HepG2 (cell line): ENCODE measurements around the gene TCF7L2. TPM values are rescaled to one million over a fixed set of nuclear protein-coding genes. Genes with fewer than 3 reads are reported as not detected.

Experiments
- ATAC-seq: fragments of 200-7000 bp; cut with Tn5 transposase; 3 replicates; pipeline ENCODE4 v1.9.1; 2020; ENCODE audit warnings: mild to moderate bottlenecking, moderate library complexity
- BruUV-seq: library from RNA; stranded (reverse); fragments of 400-500 nt; replicated peaks from 2 replicates; lab custom pipeline; 2021; lab: Mats Ljungman, UMichigan
- CTCF ChIA-PET: fragments of 300-600 bp; formaldehyde crosslinking; extraction: SDS; loops from one replicate; lab custom pipeline; 2021; ENCODE audit warnings: low total read pairs, inconsistent platforms, low intra/inter-chr PET ratio; lab: Yijun Ruan, JAX
- POLR2A ChIA-PET: fragments of 350-600 bp; sonication (Branson Sonifier 250); formaldehyde crosslinking; loops from one replicate; lab custom pipeline; 2020; ENCODE audit warnings: antibody characterized with exemption, inconsistent platforms; lab: Yijun Ruan, JAX
- DNase-seq: peaks from one replicate; pipeline ENCODE4 v3.0.0-alpha.2; 2015; ENCODE audit warnings: low spot score
- FAIRE-seq: peaks from 3 replicates; lab custom pipeline; 2011; peaks lifted over from hg19 to GRCh38; lab: Jason Lieb, UNC
- H2AFZ ChIP-seq: one replicate; pipeline ENCODE4 v1.6.1; 2011; ENCODE audit warnings: low read length, inconsistent platforms
- H3K27ac ChIP-seq: fragments of 300-600 bp; 3 replicates; pipeline ENCODE4 v1.8.0; 2011; ENCODE audit warnings: mixed run types, mild to moderate bottlenecking, mixed read lengths, low read length, inconsistent platforms; ENCODE audit not compliant: insufficient read depth; ENCODE audit errors: extremely low read length
- H3K27me3 ChIP-seq, 2 experiments: fragments of 200-600 bp in 1 of 2; 2 replicates in 1 of 2; 3 replicates in 1 of 2; pipeline versions ENCODE4 v1.6.0 to v1.8.0; 2011; ENCODE audit warnings: low read length in 2 of 2, mild to moderate bottlenecking in 2 of 2, moderate library complexity in 2 of 2, inconsistent platforms in 1 of 2; ENCODE audit not compliant: insufficient read depth in 2 of 2, control insufficient read depth in 1 of 2
- H3K36me3 ChIP-seq, 2 experiments: fragments of 200-600 bp in 1 of 2; replicated peaks in 1 of 2; 2 replicates in 1 of 2; 3 replicates in 1 of 2; pipeline versions ENCODE4 v1.5.1 to v1.8.0; 2011; ENCODE audit warnings: low read length in 2 of 2, inconsistent platforms in 1 of 2; ENCODE audit not compliant: insufficient read depth in 2 of 2, control insufficient read depth in 1 of 2
- H3K4me1 ChIP-seq: 2 replicates; pipeline ENCODE4 v1.5.1; 2012; ENCODE audit warnings: low read length, inconsistent platforms; ENCODE audit not compliant: insufficient read depth
- H3K4me2 ChIP-seq: 2 replicates; pipeline ENCODE4 v1.6.0; 2011; ENCODE audit warnings: low read depth, low read length, inconsistent platforms
- H3K4me3 ChIP-seq, 3 experiments: fragments of 200-600 bp in 1 of 3; sonication (generic), shearing (Covaris generic) in 1 of 3; replicated peaks in 1 of 3; 2 replicates each; pipeline ENCODE4 v1.5.1; 2011 to 2016; ENCODE audit warnings: low read length in 3 of 3, inconsistent platforms in 2 of 3, low read depth in 2 of 3, mild to moderate bottlenecking in 2 of 3, control low read depth in 1 of 3, mixed read lengths in 1 of 3; ENCODE audit not compliant: insufficient read depth in 1 of 3
- H3K79me2 ChIP-seq: one replicate; pipeline ENCODE4 v1.6.1; 2011; ENCODE audit warnings: low read length, inconsistent platforms; ENCODE audit not compliant: insufficient read depth
- H3K9ac ChIP-seq: 2 replicates; pipeline ENCODE4 v1.6.0; 2011; ENCODE audit warnings: mild to moderate bottlenecking, low read depth, low read length, inconsistent platforms; ENCODE audit not compliant: insufficient read depth
- H3K9me3 ChIP-seq: 2 replicates; pipeline ENCODE4 v1.5.1; 2012; ENCODE audit warnings: mild to moderate bottlenecking, low read length
- H4K20me1 ChIP-seq: 2 replicates; pipeline ENCODE4 v1.6.0; 2011; ENCODE audit warnings: inconsistent platforms, mild to moderate bottlenecking, low read length, moderate library complexity; ENCODE audit not compliant: insufficient read depth
- ATAD3A ChIP-seq: sonication (generic); formaldehyde crosslinking; IDR thresholded peaks from 2 replicates; pipeline ENCODE4 v1.4.0; 2020; ENCODE audit warnings: missing genetic modification reagents
- ELF3 ChIP-seq: IDR thresholded peaks from 2 replicates; pipeline ENCODE4 v1.6.1; 2016; ENCODE audit warnings: missing genetic modification reagents, missing compliant biosample characterization
- NFRKB ChIP-seq: fragments of 450-650 bp; IDR thresholded peaks from 2 replicates; pipeline ENCODE4 v1.6.1; 2017
- RFX1 ChIP-seq: fragments of 450-650 bp; IDR thresholded peaks from 2 replicates; pipeline ENCODE4 v1.6.1; 2017
- SMAD9 ChIP-seq: sonication (generic); formaldehyde crosslinking; IDR thresholded peaks from 2 replicates; pipeline ENCODE4 v1.5.1; 2020; ENCODE audit warnings: mild to moderate bottlenecking, missing genetic modification reagents
- TEAD3 ChIP-seq: optimal IDR thresholded peaks from 2 replicates; pipeline ENCODE3; 2016; ENCODE audit warnings: borderline replicate concordance
- THYN1 ChIP-seq: sonication (generic); formaldehyde crosslinking; IDR thresholded peaks from 2 replicates; pipeline ENCODE4 v1.8.1; 2023; ENCODE audit warnings: low read depth, mild to moderate bottlenecking, moderate library complexity, missing genetic modification reagents, borderline replicate concordance
- ZNF224 ChIP-seq: sonication (generic); formaldehyde crosslinking; IDR thresholded peaks from 2 replicates; pipeline ENCODE4 v1.5.0; 2020; ENCODE audit warnings: mild to moderate bottlenecking, missing genetic modification reagents
- ZNF431 ChIP-seq: sonication (generic); formaldehyde crosslinking; IDR thresholded peaks from 2 replicates; pipeline ENCODE4 v1.9.0; 2022; ENCODE audit warnings: missing genetic modification reagents, low read depth, mild to moderate bottlenecking, borderline replicate concordance
- ZNF451 ChIP-seq: sonication (generic); formaldehyde crosslinking; IDR thresholded peaks from 2 replicates; pipeline ENCODE4 v1.5.0; 2020; ENCODE audit warnings: mild to moderate bottlenecking, missing genetic modification reagents
- WGBS: methylation state at CpG from one replicate; pipeline ENCODE4 v1.1.6; 2017; ENCODE audit warnings: low lambda C conversion rate; 5-methylcytosine and 5-hydroxymethylcytosine counted together
- in situ Hi-C: cut with HindIII; loops from 2 replicates; pipeline ENCODE4 v1.10.0; 2017; ENCODE audit warnings: low pct_unique_long_range_greater_than_20kb; ENCODE audit not compliant: extremely low pct_ligation_motif_present
- intact Hi-C: fragments of 100-400 bp; cut with micrococcal nuclease; formaldehyde crosslinking; loops from one replicate; pipeline ENCODE4 v1.10.0; 2022; ENCODE audit not compliant: unreplicated experiment
- polyA plus RNA-seq, 8 experiments: library from polyadenylated mRNA; depleted of rRNA in 3 of 8; stranded (reverse) in 7 of 8; unstranded in 1 of 8; fragments of >200 nt; fragmentation: Illumina TruSeq in 4 of 8; extraction: Trizol in 4 of 8; gene quantifications; 2 replicates each; pipeline versions ENCODE4 v1.2.1 to v1.2.3, GENCODE V29; 2011 to 2016; ENCODE audit warnings: low read depth in 4 of 8, missing spikeins in 1 of 8, mixed read lengths in 1 of 8; ENCODE audit not compliant: insufficient read depth in 1 of 8
- total RNA-seq, 5 experiments: library from RNA; depleted of rRNA; stranded (reverse); fragments of >200 nt; fragmentation: Illumina TruSeq; extraction: Trizol; gene quantifications; 2 replicates each; pipeline ENCODE4 v1.2.3, GENCODE V29; 2016; ENCODE audit warnings: low read depth in 1 of 5
- TF ChIP-seq, protein P1 (sequence below): sonication (generic); formaldehyde crosslinking; conservative IDR thresholded peaks from 2 replicates; pipeline ENCODE4 v1.4.0; 2020; ENCODE audit warnings: mild to moderate bottlenecking, missing genetic modification reagents, moderate library complexity
- TF ChIP-seq, protein P2 (sequence below): sonication (generic); formaldehyde crosslinking; IDR thresholded peaks from 2 replicates; pipeline ENCODE4 v1.4.0; 2020; ENCODE audit warnings: missing genetic modification reagents, borderline replicate concordance
- TF ChIP-seq, protein P3 (sequence below): sonication (generic); formaldehyde crosslinking; IDR thresholded peaks from 2 replicates; pipeline ENCODE4 v1.4.0; 2020; ENCODE audit warnings: missing genetic modification reagents, borderline replicate concordance

Gene TCF7L2
- total and polyA plus RNA-seq, 2 of the 13 experiments (the other 11 are each of a cell fraction or from before 2014, with no cell fraction given): 3.9 to 13.7 TPM

DNA sequence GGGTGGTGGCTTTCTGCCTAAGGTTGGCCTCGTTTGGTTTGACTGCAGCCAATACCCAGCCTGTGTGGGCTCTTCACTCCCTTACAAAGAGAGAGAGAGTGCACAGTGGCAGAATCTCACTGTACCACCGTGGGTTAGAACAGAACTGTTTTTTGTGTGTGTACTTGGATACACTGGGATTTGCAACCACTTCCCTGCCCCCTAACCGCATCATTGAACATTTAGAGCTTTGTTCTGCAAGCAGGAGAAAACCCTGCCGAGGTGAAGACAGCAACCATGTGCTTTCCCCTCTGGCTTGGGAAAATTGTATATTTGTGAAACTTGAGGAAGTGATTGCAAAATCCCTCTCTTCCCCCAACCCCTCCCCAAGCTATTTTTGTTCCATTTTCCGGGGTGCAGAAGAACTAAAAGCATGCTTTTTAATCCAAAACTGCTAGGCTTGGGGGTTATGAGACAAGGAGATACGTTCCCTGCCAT, 201.2 kb downstream of the TCF7L2 start:
- TF ChIP-seq, protein P1, sequence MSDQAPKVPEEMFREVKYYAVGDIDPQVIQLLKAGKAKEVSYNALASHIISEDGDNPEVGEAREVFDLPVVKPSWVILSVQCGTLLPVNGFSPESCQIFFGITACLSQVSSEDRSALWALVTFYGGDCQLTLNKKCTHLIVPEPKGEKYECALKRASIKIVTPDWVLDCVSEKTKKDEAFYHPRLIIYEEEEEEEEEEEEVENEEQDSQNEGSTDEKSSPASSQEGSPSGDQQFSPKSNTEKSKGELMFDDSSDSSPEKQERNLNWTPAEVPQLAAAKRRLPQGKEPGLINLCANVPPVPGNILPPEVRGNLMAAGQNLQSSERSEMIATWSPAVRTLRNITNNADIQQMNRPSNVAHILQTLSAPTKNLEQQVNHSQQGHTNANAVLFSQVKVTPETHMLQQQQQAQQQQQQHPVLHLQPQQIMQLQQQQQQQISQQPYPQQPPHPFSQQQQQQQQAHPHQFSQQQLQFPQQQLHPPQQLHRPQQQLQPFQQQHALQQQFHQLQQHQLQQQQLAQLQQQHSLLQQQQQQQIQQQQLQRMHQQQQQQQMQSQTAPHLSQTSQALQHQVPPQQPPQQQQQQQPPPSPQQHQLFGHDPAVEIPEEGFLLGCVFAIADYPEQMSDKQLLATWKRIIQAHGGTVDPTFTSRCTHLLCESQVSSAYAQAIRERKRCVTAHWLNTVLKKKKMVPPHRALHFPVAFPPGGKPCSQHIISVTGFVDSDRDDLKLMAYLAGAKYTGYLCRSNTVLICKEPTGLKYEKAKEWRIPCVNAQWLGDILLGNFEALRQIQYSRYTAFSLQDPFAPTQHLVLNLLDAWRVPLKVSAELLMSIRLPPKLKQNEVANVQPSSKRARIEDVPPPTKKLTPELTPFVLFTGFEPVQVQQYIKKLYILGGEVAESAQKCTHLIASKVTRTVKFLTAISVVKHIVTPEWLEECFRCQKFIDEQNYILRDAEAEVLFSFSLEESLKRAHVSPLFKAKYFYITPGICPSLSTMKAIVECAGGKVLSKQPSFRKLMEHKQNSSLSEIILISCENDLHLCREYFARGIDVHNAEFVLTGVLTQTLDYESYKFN (CRISPR knock-in tag): no peak
- TF ChIP-seq ZNF224 (CRISPR knock-in tag): no peak
- TF ChIP-seq TEAD3 (CRISPR knock-in tag): no peak
- no peak for TF ChIP-seq THYN1 (CRISPR knock-in tag)
- no peak for TF ChIP-seq ZNF451 (CRISPR knock-in tag)
- TF ChIP-seq NFRKB: no peak
- no peak for TF ChIP-seq SMAD9
- TF ChIP-seq, protein P2, sequence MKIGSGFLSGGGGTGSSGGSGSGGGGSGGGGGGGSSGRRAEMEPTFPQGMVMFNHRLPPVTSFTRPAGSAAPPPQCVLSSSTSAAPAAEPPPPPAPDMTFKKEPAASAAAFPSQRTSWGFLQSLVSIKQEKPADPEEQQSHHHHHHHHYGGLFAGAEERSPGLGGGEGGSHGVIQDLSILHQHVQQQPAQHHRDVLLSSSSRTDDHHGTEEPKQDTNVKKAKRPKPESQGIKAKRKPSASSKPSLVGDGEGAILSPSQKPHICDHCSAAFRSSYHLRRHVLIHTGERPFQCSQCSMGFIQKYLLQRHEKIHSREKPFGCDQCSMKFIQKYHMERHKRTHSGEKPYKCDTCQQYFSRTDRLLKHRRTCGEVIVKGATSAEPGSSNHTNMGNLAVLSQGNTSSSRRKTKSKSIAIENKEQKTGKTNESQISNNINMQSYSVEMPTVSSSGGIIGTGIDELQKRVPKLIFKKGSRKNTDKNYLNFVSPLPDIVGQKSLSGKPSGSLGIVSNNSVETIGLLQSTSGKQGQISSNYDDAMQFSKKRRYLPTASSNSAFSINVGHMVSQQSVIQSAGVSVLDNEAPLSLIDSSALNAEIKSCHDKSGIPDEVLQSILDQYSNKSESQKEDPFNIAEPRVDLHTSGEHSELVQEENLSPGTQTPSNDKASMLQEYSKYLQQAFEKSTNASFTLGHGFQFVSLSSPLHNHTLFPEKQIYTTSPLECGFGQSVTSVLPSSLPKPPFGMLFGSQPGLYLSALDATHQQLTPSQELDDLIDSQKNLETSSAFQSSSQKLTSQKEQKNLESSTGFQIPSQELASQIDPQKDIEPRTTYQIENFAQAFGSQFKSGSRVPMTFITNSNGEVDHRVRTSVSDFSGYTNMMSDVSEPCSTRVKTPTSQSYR (CRISPR knock-in tag): no peak
- TF ChIP-seq, protein P3, sequence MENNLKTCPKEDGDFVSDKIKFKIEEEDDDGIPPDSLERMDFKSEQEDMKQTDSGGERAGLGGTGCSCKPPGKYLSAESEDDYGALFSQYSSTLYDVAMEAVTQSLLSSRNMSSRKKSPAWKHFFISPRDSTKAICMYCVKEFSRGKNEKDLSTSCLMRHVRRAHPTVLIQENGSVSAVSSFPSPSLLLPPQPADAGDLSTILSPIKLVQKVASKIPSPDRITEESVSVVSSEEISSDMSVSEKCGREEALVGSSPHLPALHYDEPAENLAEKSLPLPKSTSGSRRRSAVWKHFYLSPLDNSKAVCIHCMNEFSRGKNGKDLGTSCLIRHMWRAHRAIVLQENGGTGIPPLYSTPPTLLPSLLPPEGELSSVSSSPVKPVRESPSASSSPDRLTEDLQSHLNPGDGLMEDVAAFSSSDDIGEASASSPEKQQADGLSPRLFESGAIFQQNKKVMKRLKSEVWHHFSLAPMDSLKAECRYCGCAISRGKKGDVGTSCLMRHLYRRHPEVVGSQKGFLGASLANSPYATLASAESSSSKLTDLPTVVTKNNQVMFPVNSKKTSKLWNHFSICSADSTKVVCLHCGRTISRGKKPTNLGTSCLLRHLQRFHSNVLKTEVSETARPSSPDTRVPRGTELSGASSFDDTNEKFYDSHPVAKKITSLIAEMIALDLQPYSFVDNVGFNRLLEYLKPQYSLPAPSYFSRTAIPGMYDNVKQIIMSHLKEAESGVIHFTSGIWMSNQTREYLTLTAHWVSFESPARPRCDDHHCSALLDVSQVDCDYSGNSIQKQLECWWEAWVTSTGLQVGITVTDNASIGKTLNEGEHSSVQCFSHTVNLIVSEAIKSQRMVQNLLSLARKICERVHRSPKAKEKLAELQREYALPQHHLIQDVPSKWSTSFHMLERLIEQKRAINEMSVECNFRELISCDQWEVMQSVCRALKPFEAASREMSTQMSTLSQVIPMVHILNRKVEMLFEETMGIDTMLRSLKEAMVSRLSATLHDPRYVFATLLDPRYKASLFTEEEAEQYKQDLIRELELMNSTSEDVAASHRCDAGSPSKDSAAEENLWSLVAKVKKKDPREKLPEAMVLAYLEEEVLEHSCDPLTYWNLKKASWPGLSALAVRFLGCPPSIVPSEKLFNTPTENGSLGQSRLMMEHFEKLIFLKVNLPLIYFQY (CRISPR knock-in tag): no peak
- TF ChIP-seq ZNF431: no peak
- no peak for TF ChIP-seq ELF3 (CRISPR knock-in tag)
- TF ChIP-seq RFX1: no peak
- no peak for TF ChIP-seq ATAD3A (CRISPR knock-in tag)
- Histone ChIP-seq H3K4me1 (no peaks in the 10 kb centered on the region), H4K20me1 (no peaks in the 10 kb centered on the region), H3K9ac (no peak overlapping the region), H3K4me2 (no peak overlapping the region), H2AFZ (no peak overlapping the region), H3K27me3 (no peaks in the 10 kb centered on the region), H3K27ac (no peak overlapping the region), H3K36me3 (peaks cover 46 to 96% of the 10 kb centered on the region in 2 experiments), H3K4me3 (no peak overlapping the region), H3K79me2 (no peaks in the 10 kb centered on the region), H3K9me3 (no peaks in the 10 kb centered on the region)
- intact Hi-C loops (no loop called here), in situ Hi-C loops (no loop called here)
- CTCF ChIA-PET: no interaction called here
- no peak for ATAC-seq
- no peak for FAIRE-seq
- DNase-seq: no peak
- POLR2A ChIA-PET: no interaction called here
- WGBS: 97% methylated on average over 6 of the region's 6 CpGs
- BruUV-seq: no TSS peak
